ENCODE data around the gene SLC2A4RG. TPM values are rescaled to one million over a fixed set of nuclear protein-coding genes. Genes with fewer than 3 reads are reported as not detected.
A peak's percentile ranks its signal among the peaks of the same experiment; 100 is the strongest.

SLC2A4RG gene
- total and polyA plus RNA-seq, 2 of the 13 experiments (the other 11 are each of a cell fraction or from before 2014, with no cell fraction given) = 91.4 to 95.9 TPM

- TF ChIP-seq ZNF569 (CRISPR knock-in tag; IDR thresholded peaks at IDR 0.05; ENCODE audit: borderline replicate concordance) = no peak
- TF ChIP-seq ZFP91 (CRISPR knock-in tag; IDR thresholded peaks at IDR 0.05; ENCODE audit: borderline replicate concordance) = no peak; the same call in none of the 2 replicates
- TF ChIP-seq ZNF329 (CRISPR knock-in tag; IDR thresholded peaks at IDR 0.05; ENCODE audit: low read depth) = peak; percentile 71; the same call in 1 of the 2 replicates
- TF ChIP-seq ZSCAN21 (CRISPR knock-in tag; IDR thresholded peaks at IDR 0.05; ENCODE audit: borderline replicate concordance) = peak; percentile 66; the same call in 1 of the 2 replicates
- no peak for TF ChIP-seq ATRX (CRISPR knock-in tag; IDR thresholded peaks at IDR 0.05; ENCODE audit: borderline replicate concordance)
- TF ChIP-seq ZNF280B (CRISPR knock-in tag; IDR thresholded peaks at IDR 0.05; ENCODE audit: borderline replicate concordance) = no peak
- peak; percentile 89 for TF ChIP-seq GATAD1 (CRISPR knock-in tag; IDR thresholded peaks at IDR 0.05)
- TF ChIP-seq PBX2 (CRISPR knock-in tag; IDR thresholded peaks at IDR 0.05) = peak; percentile 40; the same call in 1 of the 2 replicates
- no peak for TF ChIP-seq ATF7 (IDR thresholded peaks at IDR 0.05)
- TF ChIP-seq ATF7 (CRISPR knock-in tag; IDR thresholded peaks at IDR 0.05) = no peak
- 0 out of 2 replicates have a peak, but pooled peaks have one; percentile 6 for TF ChIP-seq KDM1A (CRISPR knock-in tag; IDR thresholded peaks at IDR 0.05)
- TF ChIP-seq ZNF720 (CRISPR knock-in tag; IDR thresholded peaks at IDR 0.05) = no peak
- TF ChIP-seq ZNF446 (CRISPR knock-in tag; IDR thresholded peaks at IDR 0.05) = no peak
- TF ChIP-seq ZNF563 (CRISPR knock-in tag; IDR thresholded peaks at IDR 0.05) = no peak; the same call in 1 of the 2 replicates
- peak; percentile 26; the same call in 1 of the 2 replicates for TF ChIP-seq ZNF12 (CRISPR knock-in tag; IDR thresholded peaks at IDR 0.05)
- TF ChIP-seq ZNF331 (CRISPR knock-in tag; IDR thresholded peaks at IDR 0.05) = peak; percentile 78
- TF ChIP-seq THAP7 (CRISPR knock-in tag; IDR thresholded peaks at IDR 0.05) = peak; percentile 72; the same call in 1 of the 2 replicates
- peak; percentile 56; the same call in 1 of the 2 replicates for TF ChIP-seq ZNF362 (CRISPR knock-in tag; IDR thresholded peaks at IDR 0.05; ENCODE audit: borderline replicate concordance)
- TF ChIP-seq HES4 (CRISPR knock-in tag; IDR thresholded peaks at IDR 0.05; ENCODE audit: borderline replicate concordance) = no peak; the same call in 1 of the 2 replicates
- TF ChIP-seq FOXM1 (CRISPR knock-in tag; IDR thresholded peaks at IDR 0.05) = no peak
- TF ChIP-seq ZBTB8A (CRISPR knock-in tag; IDR thresholded peaks at IDR 0.05; ENCODE audit: borderline replicate concordance, low read depth) = peak; percentile 67
- no peak for TF ChIP-seq CHD4 (IDR thresholded peaks at IDR 0.05; ENCODE audit: borderline replicate concordance, low read length)
Observed at GRCh38 chr20:63706852-63707557, 32.6 kb upstream of the SLC2A4RG start (continued).

Data from HepG2 (cell line).